ENCODE data around the gene STXBP5.
"Not testable (repeated sequence)": the region's sequence is repeated elsewhere in the genome, so short reads cannot be mapped to it uniquely, and the experiment has no call there.

STXBP5 gene

DNA sequence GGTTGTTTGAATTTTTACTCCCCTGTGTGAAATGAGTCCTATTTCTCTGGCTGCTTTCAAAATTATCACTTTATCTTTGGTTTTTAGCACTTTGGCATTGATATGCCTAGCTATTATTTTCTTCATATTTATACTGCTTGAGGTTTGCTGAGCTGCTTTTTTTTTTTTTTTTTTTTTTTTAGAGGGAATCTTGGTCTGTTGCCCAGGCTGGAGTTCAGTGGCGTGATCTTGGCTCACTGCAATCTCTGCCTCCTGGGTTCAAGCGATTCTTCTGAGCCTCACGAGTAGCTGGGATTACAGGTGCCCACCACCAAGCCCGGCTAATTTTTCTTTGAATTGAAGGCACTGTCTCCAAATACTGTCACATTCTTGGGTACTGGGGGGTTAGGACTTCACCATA lies 40.6 kb downstream of the STXBP5 start:
- no peak for DNase-seq (ENCODE audit: low read depth in 2 of 3, low spot score in 2 of 3)

DNA sequence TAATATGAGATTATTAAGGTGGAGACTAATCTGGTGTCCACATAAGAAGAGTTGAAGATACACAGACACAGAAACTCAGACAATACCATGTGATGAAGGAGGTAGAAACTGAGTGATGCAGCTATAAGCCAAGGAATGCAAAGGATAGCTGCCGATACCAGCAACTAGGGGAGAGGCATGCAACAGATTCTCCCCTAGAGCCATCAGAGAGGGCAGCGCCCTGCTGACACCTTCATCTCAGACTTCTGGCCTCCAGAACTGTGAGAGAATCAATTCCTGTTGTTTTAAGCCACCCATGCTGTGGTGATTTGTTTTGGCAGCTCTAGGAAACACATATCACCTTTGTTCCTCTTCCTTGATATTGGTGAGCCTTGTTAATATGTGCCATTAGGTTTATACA lies 41.5 kb downstream of the STXBP5 start:
- DNase-seq (ENCODE audit: low read depth in 2 of 3, low spot score in 2 of 3) = no peak

DNA sequence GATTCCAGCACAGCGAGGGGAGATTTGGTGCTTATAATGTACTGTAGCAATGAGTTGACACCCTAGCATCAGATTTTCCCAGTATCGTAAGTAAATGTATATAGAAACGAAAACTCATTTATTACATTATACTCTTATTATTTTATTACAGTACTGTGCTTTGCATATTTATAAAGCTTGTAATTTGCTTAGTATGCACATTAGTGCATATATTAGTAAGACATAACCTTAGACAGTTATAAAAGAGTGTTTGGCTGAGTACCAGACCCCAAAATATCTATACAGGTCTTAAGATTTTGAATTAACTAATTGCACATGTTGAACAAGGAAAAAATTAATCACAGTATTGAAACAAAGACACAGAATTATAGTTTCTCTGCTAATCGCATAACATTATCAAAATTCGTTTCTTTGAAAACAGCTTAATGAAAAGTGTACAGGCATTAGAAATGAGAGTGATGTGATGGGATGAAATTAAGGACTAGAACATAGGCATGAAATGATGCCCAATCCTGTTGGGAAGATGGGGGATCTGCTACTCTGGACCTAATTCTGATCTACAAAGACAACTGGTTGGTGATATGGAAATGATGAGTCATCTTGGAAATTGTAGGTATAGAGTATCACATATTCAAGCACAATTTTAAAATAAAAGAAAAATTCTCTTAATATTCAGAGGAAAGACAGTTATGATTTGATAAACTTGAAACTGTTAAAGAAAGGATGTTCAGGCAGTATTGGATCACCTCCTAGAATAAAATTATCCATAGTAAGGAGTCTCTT lies 42.8 kb downstream of the STXBP5 start:
- no peak for DNase-seq (ENCODE audit: low read depth in 2 of 3, low spot score in 2 of 3)

DNA sequence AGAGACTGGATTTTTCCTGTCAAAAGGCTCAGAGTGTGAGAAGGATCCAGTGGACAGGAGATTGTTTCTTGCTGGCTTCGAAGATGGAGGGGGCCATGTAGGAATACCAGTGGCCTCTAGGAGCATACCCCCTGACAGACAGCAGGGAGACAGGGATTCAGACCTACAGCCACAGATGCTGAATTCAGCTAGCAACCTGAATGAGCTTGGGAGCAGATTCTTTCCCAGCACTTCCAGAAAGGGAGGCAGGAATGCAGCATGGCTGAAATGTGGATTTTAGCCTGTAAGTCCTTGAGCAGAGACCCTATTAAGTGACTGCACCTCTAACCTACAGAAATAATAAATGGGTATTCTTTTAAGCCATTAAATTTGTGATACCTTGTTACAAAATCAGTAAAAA lies 44.6 kb downstream of the STXBP5 start:
- no peak for DNase-seq (ENCODE audit: low read depth in 2 of 3, low spot score in 2 of 3)

DNA sequence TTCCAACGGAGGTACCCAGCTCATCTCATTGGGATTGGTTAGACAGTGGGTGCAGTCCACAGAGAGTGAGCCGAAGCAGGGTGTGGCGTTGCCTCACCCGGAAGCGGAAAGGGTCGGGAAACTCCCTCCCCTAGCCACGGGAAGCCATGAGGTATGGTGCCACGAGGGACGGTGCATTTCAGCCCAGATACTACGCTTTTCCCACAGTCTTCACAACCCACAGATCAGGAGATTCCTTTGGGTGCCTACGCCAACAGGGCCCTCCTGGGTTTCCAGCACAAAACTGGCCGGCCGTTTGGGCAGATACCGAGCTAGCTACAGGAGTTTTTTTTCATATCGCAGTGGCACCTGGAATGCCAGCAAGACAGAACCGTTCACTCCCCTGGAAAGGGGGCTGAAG lies 46.9 kb downstream of the STXBP5 start:
- no peak for DNase-seq (ENCODE audit: low read depth in 2 of 3, low spot score in 2 of 3)

DNA sequence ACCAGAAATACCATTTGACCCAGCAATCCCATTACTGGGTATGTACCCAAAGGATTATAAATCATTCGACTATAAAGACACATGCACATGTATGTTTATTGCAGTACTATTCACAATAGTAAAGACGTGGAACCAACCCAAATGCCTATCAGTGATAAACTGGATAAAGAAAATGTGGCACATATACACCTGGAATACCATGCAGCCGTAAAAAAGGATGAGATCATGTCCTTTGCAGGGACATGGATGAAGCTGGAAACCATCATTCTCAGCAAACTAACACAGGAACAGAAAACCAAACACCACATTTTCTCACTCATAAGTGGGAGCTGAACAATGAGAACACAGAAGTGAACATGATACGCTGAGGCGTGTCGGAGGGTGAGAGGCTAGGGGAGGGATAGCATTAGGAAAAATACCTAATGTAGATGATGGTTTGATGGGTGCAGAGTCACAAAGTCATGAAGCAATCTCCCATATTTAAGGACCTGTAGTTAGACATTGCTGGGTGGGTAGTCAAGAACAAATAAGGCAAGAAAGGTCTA lies 50.8 kb downstream of the STXBP5 start:
- DNase-seq (ENCODE audit: low read depth in 2 of 3, low spot score in 2 of 3) = not testable (repeated sequence)

DNA sequence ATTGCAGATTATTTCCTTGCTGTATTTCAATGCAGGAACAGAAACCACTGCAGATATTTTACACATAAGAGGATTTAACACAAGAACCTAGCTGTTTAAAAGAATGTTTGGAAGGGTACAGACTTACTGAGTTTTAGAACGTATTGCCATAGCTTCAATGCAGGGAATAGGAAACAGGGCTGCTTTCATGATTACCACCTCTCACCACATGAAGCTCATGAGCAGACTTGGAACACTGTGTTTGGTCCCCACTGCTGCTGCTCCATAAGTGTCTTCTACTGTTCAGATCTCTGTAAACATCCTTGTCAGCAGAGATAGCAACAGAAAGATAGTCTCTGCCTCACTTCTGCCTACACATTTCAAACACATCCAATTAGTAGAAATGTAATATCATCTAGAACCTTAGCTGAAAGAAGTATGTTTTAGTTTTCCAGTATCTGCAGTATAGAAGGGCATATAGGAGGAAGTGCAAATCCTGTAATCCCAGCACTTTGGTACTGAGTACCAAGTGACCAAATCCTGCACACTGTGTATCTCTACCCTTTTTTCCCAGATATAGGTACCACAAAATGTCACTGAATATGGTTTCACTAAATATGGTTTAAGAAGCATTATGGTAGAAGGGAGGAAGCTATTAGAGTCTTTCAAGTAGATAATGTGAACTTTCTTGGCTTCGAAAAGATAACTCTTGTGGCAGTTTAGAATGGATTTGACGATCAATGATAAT lies 51.9 kb downstream of the STXBP5 start:
- DNase-seq (ENCODE audit: low read depth in 2 of 3, low spot score in 2 of 3) = no peak

DNA sequence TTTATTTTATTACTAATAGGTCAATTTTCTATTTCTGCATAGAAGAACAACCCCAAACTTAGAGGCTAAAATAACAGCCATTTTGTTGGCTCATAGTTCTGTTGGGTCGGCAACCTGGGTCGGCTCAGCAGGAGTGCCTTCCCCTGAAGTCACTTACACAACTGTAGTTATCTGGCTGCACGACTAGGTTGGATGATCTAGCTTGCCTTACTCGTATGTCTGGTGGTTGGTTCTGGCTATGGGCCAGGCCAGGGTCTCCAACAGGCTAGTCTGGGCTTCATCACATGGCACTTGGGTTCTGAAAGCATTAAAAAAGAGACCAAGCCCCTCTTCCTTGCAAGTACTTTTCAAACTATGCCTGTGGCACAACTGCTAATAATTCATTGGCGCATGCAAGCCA lies 53.5 kb downstream of the STXBP5 start:
- DNase-seq (ENCODE audit: low read depth in 2 of 3, low spot score in 2 of 3) = no peak

DNA sequence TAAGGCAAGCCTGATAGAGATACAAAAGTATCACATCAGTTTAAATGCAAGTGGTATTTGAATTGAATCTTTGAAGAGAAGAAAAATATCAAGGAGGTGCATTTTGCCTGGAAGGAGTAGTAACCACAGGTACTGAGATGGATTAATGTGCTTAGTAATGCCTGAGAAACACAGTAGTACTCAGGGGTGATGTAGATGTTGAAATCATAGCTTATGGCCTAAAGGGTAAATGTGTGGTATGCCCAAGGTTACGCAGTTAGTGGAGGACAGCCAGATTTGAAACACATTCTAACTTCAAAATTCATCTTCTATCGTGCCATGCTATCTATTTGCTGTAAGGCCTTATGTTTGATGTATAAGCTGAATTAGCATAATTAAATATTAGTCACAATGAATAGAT lies 55.9 kb downstream of the STXBP5 start:
- no peak for DNase-seq (ENCODE audit: low read depth in 2 of 3, low spot score in 2 of 3)

DNA sequence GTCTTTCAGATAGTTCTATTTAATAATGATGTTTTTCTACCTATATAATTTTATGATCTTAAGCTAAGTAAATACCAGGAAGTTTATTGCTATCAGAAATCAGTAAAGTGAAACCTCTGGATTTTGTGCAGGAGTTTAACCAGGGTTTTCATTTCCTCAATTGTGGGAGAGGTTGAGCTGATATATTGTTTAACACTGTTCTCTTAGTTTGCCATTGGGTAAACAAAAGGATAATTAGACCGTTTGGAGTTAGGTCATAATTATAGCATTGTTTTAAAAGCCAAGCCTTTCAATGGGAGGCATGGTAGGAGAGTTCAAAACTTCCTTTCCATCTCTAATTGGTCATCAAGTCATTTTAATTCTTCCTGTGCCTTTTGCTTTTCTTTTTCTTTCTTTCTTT lies 58.7 kb downstream of the STXBP5 start:
- no peak for DNase-seq (ENCODE audit: low read depth in 2 of 3, low spot score in 2 of 3)

DNA sequence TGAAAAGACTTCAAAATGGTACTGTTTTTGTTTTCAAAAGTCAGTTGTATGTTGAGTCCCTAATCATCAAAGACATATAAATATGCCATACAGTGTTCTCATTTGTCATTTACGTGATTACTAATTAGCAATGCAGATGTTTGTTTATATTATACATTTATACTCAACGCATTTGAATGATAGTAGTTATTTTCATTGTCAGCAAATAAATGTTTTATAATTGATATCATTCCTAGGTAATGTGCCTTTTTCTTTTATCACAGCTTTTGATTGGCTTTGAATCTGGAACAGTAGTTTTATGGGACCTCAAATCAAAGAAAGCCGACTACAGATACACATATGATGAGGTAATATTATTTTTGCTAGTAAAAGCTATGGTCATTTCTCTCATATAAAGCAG lies 62.6 kb downstream of the STXBP5 start:
- no peak for DNase-seq (ENCODE audit: low read depth in 2 of 3, low spot score in 2 of 3)

DNA sequence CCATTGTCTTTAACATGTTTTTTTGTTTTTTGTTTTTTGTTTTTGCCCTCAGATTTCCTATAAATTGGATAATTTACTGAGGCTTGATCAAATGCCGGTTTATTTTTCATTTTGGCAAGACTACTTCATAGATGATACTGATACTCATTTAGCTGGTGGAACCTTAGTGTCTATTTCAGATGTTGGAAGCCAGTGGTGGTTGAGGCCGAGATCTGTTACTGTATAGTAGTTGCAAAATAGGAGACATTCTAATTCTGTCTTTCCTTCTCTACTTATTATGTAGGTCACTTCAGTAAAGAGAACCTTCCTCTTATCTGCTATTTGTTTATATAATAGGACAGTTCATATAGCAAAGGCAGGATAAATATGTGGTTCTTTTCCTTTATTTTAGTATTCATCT lies 63.4 kb downstream of the STXBP5 start:
- DNase-seq (ENCODE audit: low read depth in 2 of 3, low spot score in 2 of 3) = no peak

DNA sequence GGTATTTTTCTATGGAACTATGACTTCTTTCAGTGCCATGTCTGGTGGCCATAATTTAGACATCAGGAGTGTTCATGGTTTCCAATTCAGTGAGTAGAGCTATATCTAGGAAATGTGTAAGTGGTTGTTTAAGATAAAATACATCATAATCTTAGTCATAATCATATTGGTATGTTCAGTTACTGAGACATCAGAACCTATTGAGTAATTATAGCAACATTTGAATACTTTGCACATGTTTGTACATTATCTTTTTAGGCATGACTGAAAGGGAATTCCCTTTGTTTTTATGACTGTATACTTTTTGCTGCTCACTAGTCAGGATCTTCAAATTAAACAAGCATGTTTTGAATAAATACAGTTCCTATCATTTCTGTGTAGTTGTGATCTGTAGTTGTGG lies 64.0 kb downstream of the STXBP5 start:
- DNase-seq (ENCODE audit: low read depth in 2 of 3, low spot score in 2 of 3) = no peak

DNA sequence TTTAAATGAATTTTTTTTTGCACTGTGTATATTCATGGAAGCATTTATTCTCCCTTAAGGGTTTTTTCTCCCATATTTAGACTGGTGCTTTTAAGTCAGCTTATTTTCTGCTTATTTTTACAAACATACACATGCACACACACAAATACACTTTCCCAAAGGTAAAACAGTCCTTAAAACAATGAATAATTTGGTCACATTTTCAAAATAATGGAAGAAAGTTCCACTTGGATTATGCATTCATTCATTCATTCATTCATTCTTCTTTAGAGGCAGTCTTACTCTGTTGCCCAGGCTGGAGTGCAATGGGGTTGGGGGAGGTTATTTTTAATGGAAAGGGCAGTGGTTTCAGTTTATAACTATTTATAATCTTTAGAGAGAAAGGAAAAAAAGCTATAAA lies 69.8 kb downstream of the STXBP5 start:
- DNase-seq (ENCODE audit: low read depth in 2 of 3, low spot score in 2 of 3) = no peak

DNA sequence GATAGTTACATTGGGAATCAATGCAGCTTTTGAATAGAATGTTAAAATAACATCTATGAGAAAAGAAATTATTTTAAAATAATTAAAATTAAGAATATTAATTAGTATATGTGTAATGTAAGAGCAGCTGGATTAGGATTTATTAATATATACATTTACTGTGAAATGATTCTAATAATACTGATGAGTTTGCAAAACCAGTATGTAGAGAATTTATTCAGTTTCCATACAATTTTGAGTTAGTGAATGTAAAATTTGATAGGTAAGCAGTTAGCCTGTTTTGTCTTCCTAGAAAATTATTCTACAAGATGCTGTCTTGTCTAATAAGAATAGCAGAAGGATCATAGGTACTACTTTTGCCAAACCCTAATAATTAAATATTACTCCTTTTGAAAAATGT lies 70.6 kb downstream of the STXBP5 start:
- DNase-seq (ENCODE audit: low read depth in 2 of 3, low spot score in 2 of 3) = no peak

DNA sequence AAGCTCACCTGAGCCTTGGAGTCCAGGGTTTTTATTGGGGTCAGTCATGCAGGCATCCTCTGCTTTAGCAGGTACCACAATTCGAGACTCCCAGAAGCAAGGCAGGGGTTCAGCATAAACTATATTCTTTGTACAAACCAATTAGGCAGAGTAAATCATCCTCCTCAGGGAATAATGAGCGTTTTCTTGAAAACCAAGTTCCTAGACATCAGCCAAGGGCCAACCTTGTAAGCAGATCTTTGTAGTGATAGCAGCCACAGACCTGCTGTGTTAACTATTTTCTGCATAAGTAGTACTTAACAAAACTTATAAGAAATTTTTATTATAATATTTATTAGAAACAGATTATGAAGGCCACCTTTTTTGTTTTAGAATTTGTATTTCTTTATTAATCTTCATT lies 74.7 kb downstream of the STXBP5 start:
- DNase-seq (ENCODE audit: low read depth in 2 of 3, low spot score in 2 of 3) = no peak

DNA sequence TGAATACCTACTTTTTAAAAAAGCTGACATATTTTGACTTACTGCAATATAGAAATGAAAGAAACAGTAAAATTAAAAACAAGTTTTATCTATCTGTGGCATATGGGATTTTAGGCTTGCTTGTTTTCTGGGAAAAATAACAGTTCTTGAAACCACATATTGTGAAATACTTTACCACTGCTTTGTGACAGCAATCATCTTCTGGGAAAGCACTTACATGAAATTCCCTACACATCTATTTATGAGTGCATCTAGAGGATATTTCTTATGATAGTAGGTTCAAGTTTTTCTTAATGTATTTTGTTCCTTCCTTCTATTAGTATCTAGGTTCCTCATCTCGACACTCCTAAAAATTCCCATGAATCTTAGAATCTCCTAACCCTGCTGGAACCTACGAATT lies 75.2 kb downstream of the STXBP5 start:
- no peak for DNase-seq (ENCODE audit: low read depth in 2 of 3, low spot score in 2 of 3)

DNA sequence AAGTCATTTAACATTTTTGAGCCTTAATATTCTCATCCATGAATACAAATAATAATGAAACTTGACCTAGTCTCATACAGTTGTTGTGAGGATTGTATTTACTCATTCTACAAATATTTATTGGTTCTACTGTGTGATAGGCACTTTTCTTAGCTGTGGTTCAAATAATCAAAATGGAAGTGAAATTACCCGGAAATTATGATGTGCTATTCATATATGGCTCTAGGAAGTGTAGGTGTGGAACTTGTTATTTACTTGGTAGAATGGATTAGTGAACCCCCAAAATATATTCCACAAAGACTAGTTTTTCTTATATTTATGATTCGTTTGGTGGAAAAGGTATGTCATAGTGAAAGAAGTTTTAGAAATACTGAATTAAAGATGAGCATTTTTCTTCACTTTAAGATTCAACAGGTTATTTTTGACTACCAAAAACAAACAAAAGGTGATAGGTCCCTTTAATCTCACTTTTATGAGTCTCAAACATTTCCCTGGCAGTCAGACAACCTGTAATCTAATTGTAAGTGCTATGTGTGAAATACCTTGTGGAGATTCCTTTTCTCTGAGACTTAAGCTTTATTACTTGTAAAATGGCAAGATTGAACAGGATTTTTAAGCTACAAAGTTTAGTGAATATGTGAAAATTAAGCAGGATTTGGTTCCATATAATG lies 77.8 kb downstream of the STXBP5 start:
- no peak for DNase-seq (ENCODE audit: low read depth in 2 of 3, low spot score in 2 of 3)

DNA sequence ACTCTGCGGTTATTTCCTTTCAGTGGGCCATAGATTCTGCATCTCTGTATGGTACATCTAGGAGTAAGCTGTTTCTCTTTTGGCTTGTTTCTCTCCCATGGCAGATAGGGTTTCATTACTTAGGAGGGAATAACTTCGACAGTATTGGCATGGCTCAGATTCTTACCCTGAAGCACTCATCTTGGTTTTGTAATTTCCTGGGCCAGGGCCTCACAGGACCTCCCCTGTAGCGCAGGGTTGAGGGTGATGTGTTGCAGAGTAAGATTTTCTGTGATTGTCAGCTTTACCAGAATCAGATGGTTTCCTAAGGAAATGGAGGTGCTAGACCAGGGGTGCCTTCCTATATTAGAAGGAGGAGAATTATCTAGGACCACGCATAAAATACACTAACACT lies 78.3 kb downstream of the STXBP5 start:
- DNase-seq (ENCODE audit: low read depth in 2 of 3, low spot score in 2 of 3) = no peak

DNA sequence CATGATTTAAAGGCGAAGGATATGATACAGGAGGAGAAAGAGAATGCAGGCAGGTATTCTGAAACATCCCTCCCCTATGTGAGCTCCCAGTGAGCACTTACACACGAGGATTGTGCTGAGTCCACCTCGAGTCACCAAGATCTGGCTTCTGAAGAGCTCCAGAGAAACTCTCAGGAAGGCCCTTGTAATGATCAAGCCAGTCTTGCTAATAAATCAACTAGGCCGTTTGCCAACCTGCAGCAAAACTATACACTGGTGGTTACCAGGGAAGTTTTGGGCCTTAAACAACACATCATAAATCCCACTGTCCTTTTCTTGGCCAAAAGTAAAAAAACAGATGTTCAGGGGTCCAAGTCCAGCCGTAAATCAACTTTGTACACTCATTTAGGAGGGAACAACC lies 79.2 kb downstream of the STXBP5 start:
- no peak for DNase-seq (ENCODE audit: low read depth in 2 of 3, low spot score in 2 of 3)

DNA sequence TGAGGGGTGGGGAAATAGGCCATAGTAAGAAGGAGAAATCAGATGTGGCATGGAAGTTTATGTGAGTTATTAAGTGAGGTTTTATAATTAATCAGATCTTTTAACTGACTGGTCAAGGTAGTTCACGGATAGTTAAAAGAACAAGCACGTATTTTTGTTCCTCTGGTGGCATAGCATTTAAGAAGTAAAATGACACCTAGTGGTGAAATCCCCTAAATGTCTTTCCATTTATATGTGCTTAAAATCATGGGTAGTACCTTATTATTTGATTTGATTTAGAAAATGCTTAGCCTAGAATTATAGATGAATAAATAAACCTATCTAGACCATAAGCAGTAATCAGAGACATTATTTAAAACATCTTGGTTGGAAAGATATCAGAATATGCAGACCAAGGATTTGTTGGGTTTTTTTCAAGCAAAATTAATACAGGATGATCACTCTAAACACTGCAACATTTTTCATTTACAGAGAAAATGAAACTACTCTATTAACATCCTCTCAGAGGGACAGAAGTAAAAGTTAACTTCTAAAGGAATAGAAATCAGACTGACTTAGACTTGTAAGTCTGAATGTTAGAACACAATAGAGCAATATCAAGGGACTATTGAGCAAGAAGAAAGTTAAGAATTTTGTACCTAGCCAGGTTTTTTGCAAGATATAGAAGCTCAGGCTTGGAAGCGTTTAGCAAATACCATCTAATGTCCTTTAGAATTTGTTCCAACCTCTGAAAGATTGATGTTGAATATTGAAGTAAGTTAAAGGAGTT lies 81.1 kb downstream of the STXBP5 start:
- DNase-seq (ENCODE audit: low read depth in 2 of 3, low spot score in 2 of 3) = no peak

All from activated CD8-positive, alpha-beta memory T cell treated with anti-CD3 and anti-CD28 coated beads for 48 hours (primary cell).